Psoas muscle (tissue), 8 donors: ENCODE results near the gene IFT172. TPM values are rescaled to one million over a fixed set of nuclear protein-coding genes. Genes with fewer than 3 reads are reported as not detected.

Source experiments
- ATAC-seq, 4 donors: fragments of 200-7000 bp; cut with Tn5 transposase; one replicate each; pipeline ENCODE4 v1.9.1; 2020; ENCODE audit warnings: moderate library complexity in 3 of 4, mild to moderate bottlenecking in 2 of 4
- DNase-seq, 2 donors: peaks; one replicate each; pipeline ENCODE4 v3.0.0-alpha.2; 2020
- H3K27ac ChIP-seq: fragments of 200-600 bp; one replicate; pipeline ENCODE4 v1.8.0; 2022
- H3K27me3 ChIP-seq, 3 donors: fragments of 200-600 bp in 1 of 3; one replicate each; pipeline versions ENCODE4 v1.6.1 to v1.8.0; 2013 to 2022; ENCODE audit warnings: low read length in 2 of 3, mild to moderate bottlenecking in 2 of 3, moderate library complexity in 1 of 3; ENCODE audit not compliant: insufficient read depth in 3 of 3
- H3K36me3 ChIP-seq, 2 donors: fragments of 200-600 bp in 1 of 2; one replicate each; pipeline versions ENCODE4 v1.6.1 to v1.8.0; 2013 to 2022; ENCODE audit warnings: low read depth in 1 of 2, mild to moderate bottlenecking in 1 of 2, moderate library complexity in 1 of 2; ENCODE audit not compliant: insufficient read depth in 1 of 2
- H3K4me1 ChIP-seq: fragments of 200-600 bp; one replicate; pipeline ENCODE4 v1.8.0; 2022
- H3K4me3 ChIP-seq: fragments of 200-600 bp; one replicate; pipeline ENCODE4 v1.8.0; 2022; ENCODE audit warnings: mild to moderate bottlenecking
- H3K9me3 ChIP-seq: fragments of 200-600 bp; one replicate; pipeline ENCODE4 v1.8.0; 2022
- CTCF ChIP-seq: fragments of 200-600 bp; IDR thresholded peaks from one replicate; pipeline ENCODE4 v1.8.0; 2022; ENCODE audit warnings: antibody characterized with exemption
- WGBS, 3 donors: extraction: QIAGEN DNeasy Blood & Tissue Kit; methylation state at CpG; one replicate each; pipeline versions ENCODE4 v1.1.6 to v1.1.7; 2013; 5-methylcytosine and 5-hydroxymethylcytosine counted together
- intact Hi-C, 2 donors: fragments of 100-400 bp; cut with DNase I; formaldehyde crosslinking; loops; one replicate each; pipeline versions ENCODE4 v1.11.0 to v1.14.2; 2022
- polyA plus RNA-seq, 3 donors: library from polyadenylated mRNA; stranded (reverse); fragments of 200-250 nt; gene quantifications; one replicate each; pipeline ENCODE4 v1.2.3, GENCODE V29; 2013
- total RNA-seq, 4 donors: library from RNA; stranded (reverse); fragmentation: NEBNext Ultra II Directional in 2 of 4; extraction: Animal tissue kit (Norgen Biotek cat#: 25700) in 2 of 4; gene quantifications; one replicate each; pipeline versions ENCODE4 v1.2.1 to v1.2.4, GENCODE V29; 2021 to 2023
- donor health status: healthy with polysubstance abuse.
- donor health status: DM: no; HTN: no; CAD: no; lungs with moderate emphysema.
- donor health status: Bipolar disorder and iron deficiency.
- donor health status: healthy.
- donor health status: DM: yes; HTN: yes; CAD: no.
- donor health status: DM: no; HTN: no; CAD: no.
- donor health status: DM: no; HTN: no; CAD: no.
- donor health status: DM: yes; HTN: yes; CAD: no.

Gene IFT172
- total and polyA plus RNA-seq, 7 donors: 4.4 to 10.1 (median 7.1) TPM

DNA sequence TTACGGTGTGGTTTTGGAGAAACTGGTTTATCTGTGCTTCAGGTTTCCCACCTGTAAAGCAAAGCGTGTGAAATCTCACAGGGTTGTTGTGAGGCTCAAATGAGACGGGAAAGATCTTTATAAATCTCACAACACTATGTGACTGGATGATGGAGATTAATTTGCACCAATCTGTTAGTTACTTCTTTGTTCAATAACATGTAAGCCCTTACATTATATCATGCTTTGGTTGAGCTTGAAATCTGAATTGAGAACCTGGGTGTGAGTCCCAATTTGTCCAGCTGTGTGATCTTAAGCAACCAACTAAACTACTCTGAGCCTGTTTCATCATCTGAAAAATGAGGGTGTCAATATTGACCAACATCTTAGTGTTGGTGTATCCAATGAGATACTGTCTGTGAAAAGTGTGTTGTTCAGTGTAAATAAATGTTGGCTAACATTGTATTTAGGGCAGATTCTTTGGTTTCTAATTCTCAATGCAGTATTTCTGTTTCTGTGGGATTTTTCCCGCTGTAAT is 6.4 kb upstream of the IFT172 start:
- DNase-seq: no peak
- TF ChIP-seq CTCF: no peak
- H3K4me3 ChIP-seq: no peak overlapping the region
- intact Hi-C loops: loop anchor here in 1 of 2 donors (10.0 kb wide), 1 partner anchor 129 kb away; the partner anchor contains the start of genes CCDC121 and GPN1
- H3K27me3 ChIP-seq: peaks cover 0 to 37% (median 7%) of the 10 kb centered on the region in 3 donors
- H3K9me3 ChIP-seq: no peaks in the 10 kb centered on the region
- no peaks in the 10 kb centered on the region for H3K36me3 ChIP-seq
- no peak overlapping the region for H3K27ac ChIP-seq
- WGBS, 3 donors: 58 to 70% (median 65%) methylated on average over 4 of the region's 4 CpGs
- H3K4me1 ChIP-seq: peaks cover 5% of the 10 kb centered on the region
- ATAC-seq: no peak

GRCh38 chr2:27494944-27495554 is 5.5 kb upstream of the IFT172 start, which contains the start of gene FNDC4:
Gene FNDC4, minus strand, starts transcription at chr2:27495200. Its CDS starts 521 bp downstream, at chr2:27494679.
- Histone ChIP-seq H3K4me1 (peaks cover 7% of the 10 kb centered on the region), H3K27me3 (peaks cover 0 to 37% (median 7%) of the 10 kb centered on the region in 3 donors), H3K36me3 (no peaks in the 10 kb centered on the region), H3K9me3 (no peaks in the 10 kb centered on the region), H3K27ac (no peak within 1 kb of the TSS), H3K4me3 (peak within 1 kb of the TSS; percentile 70)
- 0 to 1% (median 0%) methylated on average over 25 to 70 of the region's 70 CpGs for WGBS, 3 donors
- TF ChIP-seq CTCF: no peak
- DNase-seq (peak; percentile 43 to 54), ATAC-seq (peak; percentile 18 to 52 (median 42))
- intact Hi-C loops: loop anchor here (5.0 to 10.0 kb wide), 2 partner anchors 130 to 132 kb away; partner anchors contain the start of genes CCDC121 (in 2 of the 2) and GPN1 (in 2 of the 2)

GRCh38 chr2:27494284-27494943 is 4.9 kb upstream of the IFT172 start:
- Histone ChIP-seq H3K36me3 (no peaks in the 10 kb centered on the region), H3K4me1 (peaks cover 7% of the 10 kb centered on the region), H3K27me3 (peaks cover 0 to 37% (median 7%) of the 10 kb centered on the region in 3 donors), H3K4me3 (peak overlapping the region; percentile 70), H3K9me3 (no peaks in the 10 kb centered on the region), H3K27ac (no peak overlapping the region)
- ATAC-seq (peak in 3 of 4 donors; percentile 53 to 77 (median 69)), DNase-seq (peak; percentile 75)
- 7 to 23% (median 11%) methylated on average over 23 to 35 of the region's 35 CpGs for WGBS, 3 donors
- no peak for TF ChIP-seq CTCF
- intact Hi-C loops: loop anchor here (5.0 to 10.0 kb wide), 2 partner anchors 130 to 133 kb away; partner anchors contain the start of genes CCDC121 (in 2 of the 2) and GPN1 (in 2 of the 2)

- Histone ChIP-seq H3K27me3 (peaks cover 0 to 37% (median 6%) of the 10 kb centered on the region in 3 donors), H3K36me3 (no peaks in the 10 kb centered on the region), H3K4me3 (peak overlapping the region; percentile 70), H3K9me3 (no peaks in the 10 kb centered on the region), H3K4me1 (peaks cover 11% of the 10 kb centered on the region), H3K27ac (no peak overlapping the region)
- 73 to 83% (median 76%) methylated on average over 13 of the region's 13 CpGs for WGBS, 3 donors
- no peak for DNase-seq
- intact Hi-C loops: loop anchor here (5.0 to 10.0 kb wide), 2 partner anchors 131 to 133 kb away; partner anchors contain the start of genes CCDC121 (in 2 of the 2) and GPN1 (in 2 of the 2)
- no peak for TF ChIP-seq CTCF
- ATAC-seq: no peak
Observed at GRCh38 chr2:27493948-27494283, 4.4 kb upstream of the IFT172 start.
